Mesodermal cell (in vitro differentiated cells): ENCODE data around the gene INPPL1. TPM values are rescaled to one million over a fixed set of nuclear protein-coding genes. Genes with fewer than 3 reads are reported as not detected.
"Not testable (repeated sequence)": the region's sequence is repeated elsewhere in the genome, so short reads cannot be mapped to it uniquely, and the experiment has no call there.

Experiments used
- H3K27ac ChIP-seq: 2 replicates; pipeline ENCODE4 v1.7.0; 2013; ENCODE audit warnings: mild to moderate bottlenecking, low read depth, low read length, moderate library complexity; ENCODE audit not compliant: severe bottlenecking
- H3K36me3 ChIP-seq: 2 replicates; pipeline ENCODE4 v1.7.1; 2013; ENCODE audit warnings: mild to moderate bottlenecking, low read length, moderate library complexity; ENCODE audit not compliant: control insufficient read depth, insufficient read depth
- H3K4me1 ChIP-seq: one replicate; pipeline ENCODE4 v1.7.1; 2013; ENCODE audit warnings: mild to moderate bottlenecking, low read length; ENCODE audit not compliant: insufficient read depth, control insufficient read depth, poor library complexity, severe bottlenecking
- H3K4me3 ChIP-seq: 2 replicates; pipeline ENCODE4 v1.7.0; 2013; ENCODE audit warnings: low read length, control low read depth, mild to moderate bottlenecking; ENCODE audit not compliant: insufficient read depth, poor library complexity, severe bottlenecking; ENCODE audit errors: extremely low read depth
- H3K9me3 ChIP-seq: 2 replicates; pipeline ENCODE4 v1.7.1; 2013; ENCODE audit warnings: mild to moderate bottlenecking, low read length, moderate library complexity; ENCODE audit not compliant: control insufficient read depth
- WGBS, 2 experiments: methylation state at CpG; one replicate each; pipeline ENCODE4 v1.1.5; 2013; ENCODE audit warnings: missing lambda C conversion rate in 2 of 2; ENCODE audit not compliant: insufficient coverage in 2 of 2; 5-methylcytosine and 5-hydroxymethylcytosine counted together
- polyA plus RNA-seq, 2 experiments: library from polyadenylated mRNA; stranded (reverse); fragments of 50-300 nt; gene quantifications; one replicate each; pipeline ENCODE4 v1.2.3, GENCODE V29; 2013

INPPL1 gene
- polyA plus RNA-seq (2013, experiment 1 of 2): 126 TPM
- polyA plus RNA-seq (2013, experiment 2 of 2): 109 TPM

GRCh38 chr11:72224564-72225410 is at the start of gene INPPL1:
Gene INPPL1, plus strand, starts transcription at chr11:72224767. Its CDS starts 218 bp downstream, at chr11:72224985.
- peaks cover 14% of the 10 kb centered on the region for H3K4me1 ChIP-seq
- no peaks in the 10 kb centered on the region for H3K9me3 ChIP-seq
- 0 to 1% methylated on average over 49 to 62 of the region's 81 CpGs for WGBS, 2 experiments
- peaks cover 34% of the 10 kb centered on the region for H3K36me3 ChIP-seq
- H3K4me3 ChIP-seq: peak within 1 kb of the TSS; percentile 95
- peak within 1 kb of the TSS; percentile 87 for H3K27ac ChIP-seq

- Histone ChIP-seq H3K27ac (no peak overlapping the region), H3K36me3 (no peaks in the 10 kb centered on the region), H3K4me1 (no peaks in the 10 kb centered on the region), H3K9me3 (no peaks in the 10 kb centered on the region), H3K4me3 (no peak overlapping the region)
- WGBS, 2 experiments: 96 to 100% methylated on average over 2 to 5 of the region's 6 CpGs
Measured at GRCh38 chr11:72177656-72178055, 46.9 kb upstream of the INPPL1 start.

GRCh38 chr11:72179049-72179803 is 45.3 kb upstream of the INPPL1 start:
- no peak overlapping the region for H3K4me3 ChIP-seq
- WGBS, 2 experiments: 80 to 86% methylated on average over 1 of the region's 7 CpGs

GRCh38 chr11:72179804-72180396 is 44.7 kb upstream of the INPPL1 start:
- H3K4me1 ChIP-seq: no peaks in the 10 kb centered on the region
- 88 to 100% methylated on average over 1 of the region's 4 CpGs for WGBS, 2 experiments
- H3K27ac ChIP-seq: no peak overlapping the region
- no peak overlapping the region for H3K4me3 ChIP-seq
- no peaks in the 10 kb centered on the region for H3K36me3 ChIP-seq
- no peaks in the 10 kb centered on the region for H3K9me3 ChIP-seq

More at GRCh38 chr11:72179049-72179803, 45.3 kb upstream of the INPPL1 start:
- no peak overlapping the region for H3K27ac ChIP-seq
- H3K9me3 ChIP-seq: no peaks in the 10 kb centered on the region
- no peaks in the 10 kb centered on the region for H3K4me1 ChIP-seq
- no peaks in the 10 kb centered on the region for H3K36me3 ChIP-seq

GRCh38 chr11:72180892-72181552 is 43.5 kb upstream of the INPPL1 start:
- 82% methylated on average over 3 to 5 of the region's 7 CpGs for WGBS, 2 experiments
- H3K4me1 ChIP-seq, H3K4me3 ChIP-seq, H3K27ac ChIP-seq, H3K9me3 ChIP-seq, H3K36me3 ChIP-seq: not testable (repeated sequence)

GRCh38 chr11:72181553-72181958 is 43.0 kb upstream of the INPPL1 start:
- H3K27ac ChIP-seq, H3K4me3 ChIP-seq, H3K9me3 ChIP-seq, H3K36me3 ChIP-seq, H3K4me1 ChIP-seq: not testable (repeated sequence)
- 90 to 100% methylated on average over 1 of the region's 3 CpGs for WGBS, 2 experiments

- no peak overlapping the region for H3K4me3 ChIP-seq
- WGBS, 2 experiments: no CpG with 5 or more reads among the region's 1 CpG
- H3K4me1 ChIP-seq: peaks cover 17% of the 10 kb centered on the region
- H3K27ac ChIP-seq: no peak overlapping the region
- H3K9me3 ChIP-seq: no peaks in the 10 kb centered on the region
- H3K36me3 ChIP-seq: no peaks in the 10 kb centered on the region
Measured at GRCh38 chr11:72188267-72188666, 36.3 kb upstream of the INPPL1 start.

GRCh38 chr11:72189455-72190250 is 34.9 kb upstream of the INPPL1 start:
- H3K4me1 ChIP-seq: peaks cover 17% of the 10 kb centered on the region
- H3K4me3 ChIP-seq: no peak overlapping the region
- WGBS, 2 experiments: 90% methylated on average over 2 of the region's 3 CpGs; no CpG with 5 or more reads in 1 of the 2 experiments
- H3K27ac ChIP-seq: no peak overlapping the region
- H3K36me3 ChIP-seq: no peaks in the 10 kb centered on the region
- H3K9me3 ChIP-seq: no peaks in the 10 kb centered on the region

- Histone ChIP-seq H3K4me3 (no peak overlapping the region), H3K4me1 (peaks cover 17% of the 10 kb centered on the region), H3K36me3 (no peaks in the 10 kb centered on the region), H3K9me3 (no peaks in the 10 kb centered on the region), H3K27ac (no peak overlapping the region)
- WGBS, 2 experiments: 75 to 80% methylated on average over 5 of the region's 5 CpGs
Measured at GRCh38 chr11:72190631-72191071, 33.9 kb upstream of the INPPL1 start.
